HG03575 (cell line): ENCODE data around the gene CD300LB.
A peak's percentile ranks its signal among the peaks of the same experiment; 100 is the strongest.
"Not testable (repeated sequence)": the region's sequence is repeated elsewhere in the genome, so short reads cannot be mapped to it uniquely, and the experiment has no call there.

Source experiments
- ATAC-seq: cut with Tn5 transposase; IDR thresholded peaks from one replicate; pipeline ENCODE4 v1.9.1; 2021; ENCODE audit not compliant: unreplicated experiment, insufficient number of reproducible peaks, low FRiP score; ENCODE audit errors: extremely low read depth

CD300LB gene

DNA sequence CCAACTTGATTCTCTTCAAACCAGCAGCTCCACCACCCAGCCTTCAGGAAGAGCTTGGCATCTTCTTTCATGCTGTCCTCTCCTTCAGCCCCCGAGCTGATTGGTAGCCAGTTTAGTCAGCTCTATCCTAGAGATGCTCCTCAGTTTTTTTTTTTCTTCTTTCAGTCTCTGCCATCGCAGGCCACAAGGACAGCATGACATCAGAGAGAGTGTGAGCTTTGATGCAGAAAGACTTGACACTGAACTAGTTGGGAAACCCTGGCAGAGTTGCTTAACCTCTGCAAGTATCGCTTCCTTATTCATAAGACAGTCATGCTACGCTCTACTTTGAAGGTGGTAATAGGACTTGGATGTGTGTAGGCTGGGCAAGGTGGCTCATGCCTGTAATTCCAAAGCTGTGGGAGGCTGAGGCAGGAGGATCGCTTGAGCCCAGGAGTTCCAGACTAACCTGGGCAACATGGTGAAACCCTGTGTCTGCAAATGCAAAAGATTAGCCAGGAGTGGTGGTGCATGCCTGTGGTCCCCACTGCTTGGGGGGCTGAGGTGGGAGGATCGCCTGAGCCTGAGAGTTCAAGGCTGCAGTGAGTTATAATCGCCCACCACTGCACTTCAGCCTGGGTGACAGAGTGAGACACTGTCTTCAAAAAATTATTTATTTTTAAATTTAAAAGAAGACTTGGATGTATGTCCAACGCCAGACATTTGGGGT is 2.6 kb downstream of the CD300LB start:
- ATAC-seq = peak; percentile 87

DNA sequence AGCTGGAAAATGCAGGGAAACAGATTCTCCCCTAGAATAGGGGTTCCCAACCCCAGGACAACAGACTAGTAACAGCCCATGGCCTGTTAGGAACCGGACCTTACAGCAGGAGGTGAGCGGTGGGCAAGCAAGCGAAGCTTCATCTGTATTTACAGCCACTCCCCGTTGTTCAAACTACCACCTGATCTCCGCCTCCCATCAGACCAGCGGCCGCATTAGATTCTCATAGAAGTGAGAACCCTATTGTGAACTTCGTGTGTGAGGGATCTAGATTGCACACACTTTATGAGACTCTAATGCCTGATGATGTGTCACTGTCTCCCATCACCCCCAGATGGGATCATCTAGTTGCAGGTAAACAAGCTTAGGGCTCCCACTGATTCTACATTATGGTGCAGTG is 3.5 kb downstream of the CD300LB start:
- no peak for ATAC-seq

DNA sequence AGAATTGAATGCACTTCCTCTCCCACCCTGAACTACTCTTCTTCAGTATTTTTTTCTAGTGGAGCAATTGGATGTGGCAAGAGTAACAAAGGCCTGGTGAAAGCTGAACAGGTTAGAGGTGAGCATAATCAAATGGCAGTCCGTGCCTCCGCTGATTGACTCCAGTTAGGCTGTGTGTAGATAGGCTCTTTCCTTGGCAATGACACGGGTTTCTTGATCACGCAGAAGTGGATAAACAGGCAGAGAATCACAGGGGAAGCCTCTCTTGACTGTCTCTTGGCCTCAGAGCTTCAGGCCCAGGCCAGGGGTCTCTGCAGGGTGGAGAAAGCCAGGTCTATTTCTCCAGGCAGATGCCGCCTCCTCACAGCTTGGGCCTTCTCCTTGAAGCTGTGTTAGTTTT is 4.2 kb downstream of the CD300LB start:
- no peak for ATAC-seq

DNA sequence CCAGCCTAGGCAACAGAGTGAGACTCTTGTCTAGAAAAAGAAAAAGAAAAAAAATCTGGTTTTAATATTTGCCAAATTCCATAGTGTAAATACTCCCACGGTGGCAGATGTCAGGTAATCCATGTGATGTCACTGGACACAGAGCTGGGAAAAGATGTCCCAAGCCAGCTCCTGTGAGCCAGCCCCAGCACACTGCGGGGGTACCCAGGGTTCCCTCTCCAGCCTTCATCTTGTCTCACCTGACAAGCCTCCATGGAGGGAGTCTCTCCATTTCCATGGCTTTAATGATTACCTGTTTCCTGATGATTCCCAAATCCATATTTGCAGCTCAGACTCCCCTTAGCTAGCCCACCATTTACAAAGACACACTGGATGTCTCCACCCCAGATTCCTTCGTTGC is 4.6 kb downstream of the CD300LB start:
- ATAC-seq = no peak

DNA sequence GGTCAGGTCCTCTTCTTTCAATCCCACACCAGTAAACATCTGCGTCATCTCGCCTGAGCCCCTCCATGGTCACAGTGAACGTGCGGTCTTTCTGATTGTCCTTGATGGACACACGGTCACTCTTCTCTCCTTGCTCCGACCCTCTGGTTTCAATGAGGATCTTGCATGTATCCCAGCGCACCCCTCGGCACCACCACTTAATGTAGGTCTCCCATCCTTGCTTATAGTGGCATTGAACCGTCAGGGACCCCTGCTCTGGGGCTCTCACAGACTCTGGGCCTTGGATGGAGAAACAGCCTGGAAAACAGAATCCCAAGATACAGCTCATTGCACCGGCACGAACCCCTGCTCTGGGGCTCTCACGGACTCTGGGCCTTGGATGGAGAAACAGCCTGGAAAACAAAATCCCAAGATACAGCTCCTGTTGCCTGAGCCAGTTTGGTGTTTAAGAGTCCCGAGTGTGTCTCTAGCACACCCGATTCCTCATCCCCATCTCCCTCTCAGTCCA is 5.4 kb downstream of the CD300LB start:
- no peak for ATAC-seq

DNA sequence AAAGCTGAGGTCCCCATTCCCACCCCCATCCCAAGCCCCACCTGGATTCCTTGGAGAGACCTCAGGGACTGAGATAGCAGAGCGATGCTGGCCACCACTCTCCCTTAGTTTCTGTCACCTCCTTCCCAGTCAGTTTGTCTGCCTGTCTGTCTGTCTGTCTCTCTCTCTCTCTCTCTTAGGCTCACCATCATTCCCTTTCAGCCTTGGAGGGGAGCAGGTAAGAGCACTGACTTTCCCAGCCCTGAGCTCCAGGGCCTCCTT is 5.9 kb downstream of the CD300LB start:
- no peak for ATAC-seq

DNA sequence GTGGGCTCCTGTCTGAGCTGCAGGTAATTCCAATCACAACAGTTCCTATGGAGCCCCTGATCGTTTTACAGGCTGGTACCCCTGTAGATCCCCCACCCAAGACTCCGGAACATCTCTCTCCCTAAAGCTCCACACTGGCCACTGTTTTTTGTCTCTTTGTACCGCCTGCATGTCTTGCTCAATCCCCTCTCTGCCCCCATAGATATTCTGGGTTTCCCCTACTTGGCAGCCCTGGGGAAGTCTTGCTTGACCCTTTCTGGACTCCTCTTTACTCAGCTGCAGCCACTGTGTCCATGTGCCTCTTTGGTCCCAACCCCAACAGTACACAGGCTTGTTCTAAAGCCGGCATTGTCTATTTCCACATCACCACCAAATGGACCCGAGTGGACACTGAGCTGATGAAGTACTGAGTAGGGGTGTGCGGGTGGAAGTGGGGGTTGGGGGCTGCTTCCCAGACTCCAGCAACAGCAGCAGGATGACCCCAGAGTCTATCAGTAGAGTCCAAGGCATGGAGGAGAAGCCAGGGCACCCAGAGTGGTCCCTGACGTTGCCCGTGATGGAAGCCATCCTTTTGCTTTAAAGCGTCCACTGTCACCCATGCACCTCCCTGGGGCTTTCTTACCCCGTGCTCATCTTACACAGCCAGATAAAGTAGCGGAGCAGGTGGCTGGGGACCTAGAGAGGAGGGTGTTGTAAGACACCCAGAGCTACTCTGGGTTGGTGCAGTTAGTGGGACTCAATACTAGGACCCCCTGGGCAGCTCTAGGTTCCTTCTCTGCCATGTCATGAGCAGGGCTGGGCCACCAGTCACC is 6.4 kb downstream of the CD300LB start:
- no peak for ATAC-seq

DNA sequence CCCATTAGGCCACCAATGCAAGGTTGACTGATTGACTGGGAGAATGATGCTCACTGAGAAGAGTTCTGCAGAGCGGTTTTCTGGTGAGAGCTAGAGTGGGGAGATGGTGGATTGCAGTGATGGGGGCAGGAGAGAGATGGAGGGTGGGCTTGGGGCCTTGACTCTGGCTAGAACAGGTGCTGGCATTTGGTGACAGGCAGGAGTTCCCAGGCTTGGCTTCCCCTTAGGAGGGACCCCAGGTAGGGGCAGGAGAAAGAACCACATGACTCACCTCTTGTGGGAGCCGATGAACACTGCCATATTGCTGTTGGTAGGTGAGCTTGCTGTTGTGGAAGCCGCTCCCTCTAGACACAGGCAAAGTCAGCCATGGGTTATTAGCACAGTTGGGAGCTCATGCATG is 8.0 kb downstream of the CD300LB start:
- ATAC-seq = no peak

DNA sequence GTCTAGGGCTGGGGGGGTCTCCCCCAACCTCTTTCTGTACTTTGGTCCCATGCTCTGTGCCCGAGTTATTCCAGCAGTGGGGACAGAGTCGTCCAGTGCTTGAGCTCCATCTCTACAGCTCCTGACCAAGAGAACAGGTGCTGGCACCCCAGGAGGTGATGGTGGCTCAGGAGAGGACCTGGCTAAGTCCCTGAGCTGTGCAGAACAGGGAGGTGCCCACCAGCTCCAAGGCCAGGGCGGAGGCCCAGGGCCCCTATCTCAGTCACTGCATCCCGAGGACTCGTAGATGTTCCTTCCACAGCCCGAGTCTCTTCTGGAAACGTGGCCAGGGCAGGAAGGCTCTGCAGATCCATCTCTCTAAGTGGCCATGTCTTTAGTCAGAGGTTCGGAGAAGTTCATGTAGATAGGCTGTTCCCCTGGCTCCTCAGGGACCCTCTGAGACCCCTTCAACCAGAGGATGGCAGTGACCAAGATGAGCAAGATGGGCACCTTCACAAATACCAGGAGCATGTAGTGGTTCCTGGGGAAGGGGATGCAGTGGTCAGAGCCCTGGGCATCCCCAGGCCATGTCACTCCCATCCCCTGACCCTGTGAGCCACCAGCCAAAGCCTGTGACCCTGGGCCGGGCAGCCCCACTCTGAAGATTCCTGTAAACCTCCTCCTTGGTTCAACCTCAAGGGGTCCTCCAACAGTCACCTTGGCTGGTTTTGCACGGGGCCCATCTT is 8.7 kb downstream of the CD300LB start:
- ATAC-seq = no peak

DNA sequence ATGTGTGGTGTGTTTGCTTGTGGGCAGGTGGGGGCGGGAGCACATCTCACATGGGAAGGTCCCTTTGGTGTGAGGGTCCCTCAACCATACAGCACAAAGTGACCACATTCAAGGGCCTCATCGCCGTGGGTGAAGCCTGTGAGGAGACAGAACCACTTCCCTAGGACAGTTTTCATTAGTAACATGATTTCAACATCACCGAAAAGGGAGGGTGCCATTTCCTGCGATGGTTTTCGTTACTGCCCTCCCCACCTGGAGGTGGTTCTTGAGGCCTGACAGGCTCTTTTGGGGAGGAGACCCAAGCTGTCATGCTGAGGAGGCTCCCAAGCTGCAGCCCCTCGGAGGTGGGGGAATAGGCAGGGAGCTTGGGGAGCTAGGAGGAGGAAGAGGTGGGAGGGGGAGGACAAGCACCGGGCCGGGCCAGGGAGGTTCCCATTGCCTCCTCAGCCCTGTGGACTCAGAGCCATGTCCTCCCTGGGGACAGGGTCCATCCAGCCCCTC is 9.5 kb downstream of the CD300LB start:
- ATAC-seq = no peak

DNA sequence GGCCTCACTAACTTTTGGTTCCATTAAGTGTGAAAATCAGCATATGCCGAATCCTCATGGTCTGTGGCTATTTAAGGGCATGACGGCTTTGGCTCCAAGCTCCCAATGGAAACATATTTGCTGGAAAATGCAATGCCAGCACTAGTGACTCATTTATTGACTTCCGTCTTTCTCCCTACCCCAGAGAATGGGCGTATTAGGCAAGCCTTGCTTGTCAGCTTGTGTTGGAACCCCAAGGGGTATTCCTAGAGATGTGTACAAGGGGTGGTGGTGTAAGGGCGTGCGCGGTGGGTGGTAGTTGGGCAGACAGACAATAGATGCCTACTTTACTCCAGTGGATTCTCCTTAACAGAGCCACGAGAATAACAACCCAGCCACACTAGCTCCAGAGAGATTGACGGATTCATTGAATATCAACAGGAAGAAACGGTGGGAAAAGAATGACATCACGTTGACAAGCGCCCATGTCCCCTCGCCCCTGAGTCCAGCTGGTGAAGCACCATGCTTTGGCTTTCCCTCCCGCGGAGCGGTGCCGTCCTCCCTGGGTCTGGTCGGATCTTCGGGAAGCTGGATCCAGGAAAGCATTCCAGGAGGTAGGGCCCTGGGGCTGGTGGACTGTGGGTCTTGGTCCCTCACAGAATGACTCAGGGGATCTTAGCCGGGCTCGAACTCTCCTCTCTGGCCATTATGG is 10.3 kb downstream of the CD300LB start:
- ATAC-seq = no peak

DNA sequence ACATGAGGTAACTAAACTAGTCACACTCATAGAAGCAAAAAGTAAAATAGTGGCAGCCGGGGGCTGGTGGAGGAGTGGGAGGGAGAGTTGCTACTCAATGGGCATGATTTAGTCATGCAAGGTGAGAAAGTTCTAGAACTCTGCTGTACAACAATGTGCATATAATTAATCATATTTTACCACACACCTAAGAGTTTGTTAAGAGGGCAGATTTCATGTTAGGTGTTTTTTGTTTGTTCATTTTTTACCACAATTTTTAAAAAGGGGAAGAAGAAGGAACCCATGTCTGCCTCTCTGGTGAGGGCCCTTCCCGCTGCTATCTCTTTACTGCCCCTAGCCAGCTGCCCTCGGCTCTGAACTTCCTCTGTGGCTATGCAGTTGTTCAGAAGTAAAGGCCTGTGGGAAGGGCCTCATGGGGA is 11.2 kb downstream of the CD300LB start:
- ATAC-seq = no peak

DNA sequence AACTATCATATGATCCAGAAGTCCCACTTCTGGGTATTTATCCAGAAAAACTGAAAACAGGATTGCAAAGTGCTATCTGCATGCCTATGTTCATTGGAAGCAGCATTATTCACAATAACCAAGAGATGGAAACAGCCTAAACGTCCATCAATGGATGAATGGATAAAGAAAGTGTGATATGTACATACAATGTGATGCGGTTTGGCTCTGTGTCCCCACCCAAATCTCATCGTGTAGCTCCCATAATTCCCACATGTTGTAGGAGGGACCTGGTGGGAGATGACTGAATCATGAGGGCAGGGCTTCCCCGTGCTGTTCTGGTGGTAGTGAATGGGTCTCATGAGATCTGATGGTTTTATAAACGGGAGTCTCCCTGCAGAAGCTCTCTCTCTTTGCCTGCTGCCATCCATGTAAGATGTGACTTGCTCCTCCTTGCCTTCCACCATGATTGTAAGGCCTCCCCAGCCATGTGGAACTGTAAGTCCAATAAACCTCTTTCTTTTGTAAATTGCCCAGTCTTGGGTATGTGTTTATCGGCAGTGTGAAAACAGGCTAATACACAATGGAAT is 12.8 kb downstream of the CD300LB start:
- ATAC-seq = not testable (repeated sequence)

DNA sequence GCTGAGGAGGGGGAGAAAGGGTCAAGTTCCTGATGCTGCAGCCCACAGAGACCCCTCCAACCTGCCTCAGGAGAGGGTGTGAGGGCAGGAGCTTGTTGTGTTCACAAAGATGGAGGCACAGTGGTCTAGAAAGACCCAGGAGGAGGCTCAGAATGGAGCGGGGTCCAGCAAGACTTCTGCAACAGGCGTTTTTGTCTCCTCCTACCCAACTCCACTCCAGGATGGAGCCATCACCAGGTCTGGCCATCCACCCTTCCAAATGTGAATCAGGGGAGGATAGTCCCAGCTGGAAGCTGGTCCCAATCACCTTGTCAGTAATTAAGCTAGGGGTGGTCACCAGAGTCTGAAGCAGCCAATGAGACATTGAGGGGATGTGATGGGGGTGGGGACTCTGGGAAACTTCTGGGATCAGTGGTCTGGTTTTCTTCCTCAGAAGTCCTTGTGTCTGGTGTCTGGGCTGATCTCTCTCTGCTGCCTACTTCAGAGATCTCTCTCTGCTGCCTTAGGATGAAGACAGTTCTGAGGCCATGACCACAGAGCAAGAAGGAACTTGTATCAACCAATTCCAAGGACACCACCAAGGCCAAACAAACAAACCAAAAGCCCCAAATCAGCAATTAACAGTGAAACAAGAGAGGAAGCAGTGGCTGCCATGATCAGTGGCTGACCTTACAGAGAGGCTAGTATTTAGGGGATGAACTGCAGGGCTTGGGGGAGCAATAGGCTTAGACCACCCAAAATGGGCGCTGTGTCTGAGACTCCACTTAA is 14.5 kb downstream of the CD300LB start:
- no peak for ATAC-seq

DNA sequence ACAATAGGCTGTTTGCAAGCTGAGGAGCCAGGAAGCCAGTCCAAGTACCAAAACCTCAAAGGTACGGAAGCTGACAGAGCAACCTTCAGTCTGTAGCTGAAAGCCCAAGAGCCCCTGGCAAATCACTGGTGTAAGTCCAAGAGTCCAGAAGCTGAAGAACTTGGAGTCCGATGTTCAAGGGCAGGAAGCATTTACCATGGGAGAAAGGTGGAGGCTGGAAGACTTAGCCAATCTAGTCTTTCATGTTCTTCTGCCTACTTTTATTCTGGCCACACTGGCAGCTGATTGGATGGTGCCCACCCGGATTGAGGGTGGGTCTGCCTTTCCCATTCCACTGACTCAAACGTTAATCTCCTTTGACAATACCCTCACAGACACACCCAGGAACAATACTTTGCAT is 15.3 kb downstream of the CD300LB start:
- no peak for ATAC-seq

DNA sequence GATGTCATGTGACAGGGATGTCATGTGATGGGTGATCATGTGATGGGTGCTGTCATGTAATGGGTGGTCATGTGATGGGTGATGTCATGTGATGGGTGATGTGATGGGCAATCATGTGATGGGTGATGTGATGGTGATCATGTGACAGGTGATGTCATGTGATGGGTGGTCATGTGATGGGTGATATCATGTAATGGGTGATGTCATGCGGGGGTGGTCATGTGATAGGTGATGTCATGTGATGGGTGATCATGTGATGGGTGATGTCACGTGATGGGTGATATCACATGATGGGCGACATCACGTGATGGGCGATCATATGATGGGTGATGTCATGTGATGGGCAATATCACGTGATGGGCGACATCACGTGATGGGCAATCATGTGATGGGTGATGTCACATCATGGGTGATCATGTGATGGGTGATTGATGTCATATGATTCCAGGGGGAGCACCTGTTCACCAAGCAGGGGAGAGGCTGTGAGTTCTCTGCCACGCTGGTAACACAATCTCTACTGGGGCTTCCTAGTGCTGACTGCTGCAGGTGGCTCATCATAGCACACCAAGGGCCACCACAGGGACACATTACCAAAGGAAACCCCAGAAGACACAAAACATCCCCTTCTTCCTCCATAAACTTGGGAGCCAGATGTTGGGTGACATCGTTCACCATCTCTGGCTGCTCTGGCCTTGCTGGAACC is 16.5 kb downstream of the CD300LB start:
- ATAC-seq = no peak

DNA sequence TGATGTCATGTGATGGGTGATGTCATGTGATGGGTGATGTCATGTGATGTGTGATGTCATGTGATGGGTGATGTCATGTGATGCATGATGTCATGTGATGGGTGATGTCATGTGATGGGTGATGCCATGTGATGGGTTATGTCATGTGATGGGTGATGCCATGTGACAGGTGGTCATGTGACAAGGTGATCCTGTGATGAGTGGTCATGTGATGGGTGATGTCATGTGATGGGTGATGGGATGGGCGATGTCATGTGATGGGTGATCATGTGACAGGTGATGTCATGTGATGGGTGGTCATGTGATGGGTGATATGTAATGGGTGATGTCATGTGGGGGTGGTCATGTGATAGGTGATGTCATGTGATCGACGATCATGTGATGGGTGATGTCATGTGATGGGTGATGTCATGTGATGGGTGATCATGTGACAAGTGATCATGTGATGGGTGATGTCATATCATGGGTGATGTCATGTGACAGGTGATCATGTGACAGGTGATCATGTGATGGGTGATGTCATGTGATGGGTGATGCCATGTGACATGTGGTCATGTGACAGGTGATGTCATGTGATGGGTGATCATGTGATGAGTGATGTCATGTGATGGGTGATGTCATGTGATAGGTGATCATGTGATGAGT is 17.2 kb downstream of the CD300LB start:
- ATAC-seq = no peak
